ENCODE data around the gene TTC6.

TTC6 gene

GRCh38 chr14:37597538-37597913 lies 2.1 kb downstream of the TTC6 start:
- DNase-seq (ENCODE audit: low spot score): no peak

- no peak for DNase-seq (ENCODE audit: low spot score)
These were observed 2.7 kb downstream of the TTC6 start for GRCh38 chr14:37597914-37598746.

GRCh38 chr14:37598747-37599506 lies 3.5 kb downstream of the TTC6 start:
- no peak for DNase-seq (ENCODE audit: low spot score)

- DNase-seq (ENCODE audit: low spot score): no peak
These were observed 4.3 kb downstream of the TTC6 start for GRCh38 chr14:37599507-37600368.

- no peak for DNase-seq (ENCODE audit: low spot score)
These were observed 5.7 kb downstream of the TTC6 start for GRCh38 chr14:37600880-37601741.

GRCh38 chr14:37601865-37602264 lies 6.4 kb downstream of the TTC6 start:
- no peak for DNase-seq (ENCODE audit: low spot score)

GRCh38 chr14:37602605-37603453 lies 7.4 kb downstream of the TTC6 start:
- DNase-seq (ENCODE audit: low spot score): no peak

GRCh38 chr14:37603688-37604251 lies 8.3 kb downstream of the TTC6 start:
- no peak for DNase-seq (ENCODE audit: low spot score)

- no peak for DNase-seq (ENCODE audit: low spot score)
These were observed 11.2 kb downstream of the TTC6 start for GRCh38 chr14:37606678-37607077.

GRCh38 chr14:37608649-37609048 lies 13.2 kb downstream of the TTC6 start:
- no peak for DNase-seq (ENCODE audit: low spot score)

- no peak for DNase-seq (ENCODE audit: low spot score)
These were observed 15.6 kb downstream of the TTC6 start for GRCh38 chr14:37610945-37611523.

GRCh38 chr14:37615582-37616289 lies 20.3 kb downstream of the TTC6 start:
- no peak for DNase-seq (ENCODE audit: low spot score)

- DNase-seq (ENCODE audit: low spot score): no peak
These were observed 21.4 kb downstream of the TTC6 start for GRCh38 chr14:37616853-37617252.

- no peak for DNase-seq (ENCODE audit: low spot score)
These were observed 22.5 kb downstream of the TTC6 start for GRCh38 chr14:37617864-37618365.

- DNase-seq (ENCODE audit: low spot score): no peak
These were observed 23.1 kb downstream of the TTC6 start for GRCh38 chr14:37618498-37619028.

- no peak for DNase-seq (ENCODE audit: low spot score)
These were observed 25.4 kb downstream of the TTC6 start for GRCh38 chr14:37620856-37621255.

- no peak for DNase-seq (ENCODE audit: low spot score)
These were observed 26.9 kb downstream of the TTC6 start for GRCh38 chr14:37622231-37622923.

GRCh38 chr14:37623426-37623951 lies 28.1 kb downstream of the TTC6 start:
- no peak for DNase-seq (ENCODE audit: low spot score)
